Measurements from ENCODE around the gene MRPS17.

MRPS17 gene

DNA sequence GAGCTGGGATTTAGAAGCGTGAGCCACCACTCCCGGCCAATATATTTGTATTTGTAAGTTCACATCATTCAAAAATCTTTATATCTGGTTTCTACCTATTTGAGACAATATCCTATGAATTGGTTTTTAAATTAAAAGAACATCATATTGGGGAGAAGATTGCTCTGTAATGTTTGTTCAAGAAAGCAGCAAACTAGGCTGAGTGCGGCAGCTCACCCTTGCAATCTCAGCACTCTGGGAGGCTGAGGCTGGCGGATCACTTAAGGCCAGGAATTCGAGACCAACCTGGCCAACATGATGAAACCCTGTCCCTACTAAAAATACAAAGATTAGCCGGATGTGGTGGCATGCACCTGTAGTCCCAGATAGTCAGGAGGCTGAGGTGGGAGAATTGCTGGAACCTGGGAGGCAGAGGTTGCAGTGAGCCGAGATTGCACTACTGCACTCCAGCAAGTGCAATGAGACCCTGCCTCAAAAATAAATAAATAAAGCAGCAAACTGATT is 22.1 kb downstream of the MRPS17 start:
- no peak for DNase-seq

DNA sequence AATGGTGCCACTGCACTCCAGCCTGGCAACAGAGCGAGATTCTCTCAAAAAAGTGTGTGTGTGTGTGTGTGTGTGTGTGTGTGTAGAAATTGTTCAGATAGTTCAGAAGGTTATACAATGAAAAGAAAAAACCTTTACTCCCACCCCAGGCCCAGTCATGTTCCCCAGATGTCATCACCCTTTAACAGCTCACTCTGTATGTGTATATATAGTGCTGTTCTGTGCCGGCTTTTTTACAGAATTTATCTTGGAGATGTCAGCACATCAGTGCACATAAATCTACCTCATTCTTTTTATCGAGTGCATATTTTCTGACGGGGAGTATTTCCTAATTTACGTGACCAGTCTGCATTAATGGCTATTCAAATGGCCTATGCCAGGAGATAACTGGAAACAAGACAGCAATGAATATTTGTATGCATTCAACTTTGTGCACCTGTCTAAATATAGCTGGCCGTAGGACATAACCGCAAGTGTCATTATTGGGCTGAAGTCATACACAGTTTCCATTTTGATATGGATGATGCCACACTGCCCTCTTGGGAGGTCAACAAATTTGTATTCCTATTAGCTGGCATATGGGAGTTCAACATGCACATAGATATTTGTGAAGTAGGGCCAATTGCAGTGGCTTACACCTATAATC is 24.4 kb downstream of the MRPS17 start:
- DNase-seq, result peak; percentile 44

DNA sequence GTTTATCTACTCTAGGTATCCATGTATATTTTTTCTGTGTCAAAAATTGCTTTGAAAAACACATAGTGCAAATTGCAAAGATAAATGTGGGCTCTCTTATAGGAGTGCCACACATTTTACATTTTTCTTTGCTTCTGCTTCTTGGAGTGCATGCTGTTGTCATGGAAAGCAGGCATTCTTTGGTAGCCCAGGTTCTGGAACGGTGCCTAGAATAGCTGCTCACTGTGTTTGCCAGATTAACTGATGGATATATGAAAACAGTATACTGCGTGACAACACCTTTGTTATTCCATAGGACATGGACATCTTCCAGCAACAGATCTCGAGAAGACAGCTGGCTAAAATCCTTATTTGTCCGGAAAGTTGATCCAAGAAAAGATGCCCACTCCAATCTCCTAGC is 26.2 kb downstream of the MRPS17 start:
- DNase-seq, result peak; percentile 83

DNA sequence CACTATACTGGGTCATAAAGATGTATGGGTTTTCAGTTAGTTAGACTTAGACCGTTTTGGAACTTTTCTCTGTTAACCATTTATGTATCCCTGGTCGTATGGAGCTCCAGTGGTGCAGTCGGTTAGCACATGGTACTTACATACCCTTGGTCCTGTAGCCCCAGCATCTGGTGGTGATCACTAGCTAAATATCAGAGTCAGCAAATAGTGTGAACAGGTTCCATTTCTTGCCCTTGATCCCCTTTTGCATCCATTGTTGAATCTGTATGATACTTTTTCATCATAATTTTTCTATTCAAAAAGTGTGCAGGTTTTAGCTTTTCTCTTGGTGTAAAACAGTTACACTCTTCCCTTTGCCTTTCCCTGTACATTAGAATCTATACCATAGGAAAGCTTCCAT is 28.6 kb downstream of the MRPS17 start:
- DNase-seq, result no peak

DNA sequence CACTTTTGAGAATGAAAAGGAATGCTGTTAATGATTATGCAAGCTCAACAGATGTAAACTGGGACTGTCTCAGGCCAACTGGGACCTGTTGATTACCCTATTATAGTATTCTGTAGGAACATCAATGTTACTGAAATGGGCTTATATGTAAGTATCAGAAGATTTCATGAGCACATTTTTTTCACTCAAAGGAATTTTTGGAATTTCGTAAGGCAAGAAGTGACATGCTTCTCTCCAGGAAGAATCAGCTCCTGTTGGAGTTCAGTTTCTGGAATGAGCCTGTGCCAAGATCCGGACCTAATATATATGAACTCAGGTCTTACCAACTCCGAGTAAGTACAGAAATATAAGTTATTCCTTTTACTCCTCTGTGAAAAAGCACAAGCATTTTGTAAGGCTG is 31.9 kb downstream of the MRPS17 start:
- no peak for DNase-seq

DNA sequence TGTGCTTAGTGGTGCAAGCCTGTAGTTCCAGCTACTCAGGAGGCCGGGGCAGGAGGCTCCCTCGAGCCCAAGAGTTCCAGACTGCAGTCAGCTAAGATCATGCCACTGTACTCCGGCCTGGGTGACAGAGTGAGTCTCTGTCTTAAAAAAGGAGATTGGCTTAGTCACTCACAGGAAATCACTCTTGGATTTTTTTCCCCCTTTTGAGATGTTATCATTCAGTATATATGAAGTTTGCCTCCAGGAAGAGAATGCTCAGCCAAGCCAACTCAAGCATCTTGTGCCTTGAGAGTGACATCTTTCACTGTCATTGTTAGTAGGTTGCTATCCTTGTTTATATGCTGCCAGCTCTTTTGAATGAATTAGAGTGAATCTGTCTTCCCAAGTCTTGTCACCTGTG is 40.7 kb downstream of the MRPS17 start:
- no peak for DNase-seq

DNA sequence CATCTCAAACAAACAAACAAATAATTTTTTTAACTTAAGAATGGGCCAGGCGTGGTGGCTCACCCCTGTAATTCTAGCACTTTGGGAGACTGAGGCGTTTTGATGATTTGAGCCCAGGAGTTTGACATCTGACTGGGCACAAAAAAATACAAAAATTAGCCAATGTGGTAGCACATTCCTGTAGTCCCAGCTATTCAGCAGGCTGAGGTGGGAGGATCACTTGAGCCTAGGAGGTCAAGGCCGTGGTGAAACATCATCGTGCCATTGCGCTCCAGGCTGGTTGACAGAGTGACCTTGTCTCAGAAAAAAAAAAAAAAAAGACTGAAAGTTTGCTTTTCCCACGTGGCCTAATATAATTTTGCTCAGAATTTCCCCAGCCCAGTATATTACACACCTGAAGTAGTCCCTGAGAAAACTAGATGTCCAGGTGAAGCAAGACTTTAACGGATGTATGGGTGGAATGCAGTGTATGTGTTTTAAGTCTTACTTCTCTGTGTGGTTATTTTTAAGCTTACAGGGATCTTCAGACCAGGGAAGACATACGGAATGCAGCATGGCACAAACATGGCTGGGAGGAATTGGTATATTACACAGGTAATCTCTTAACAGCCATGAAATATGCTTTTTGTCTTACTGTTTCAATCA is 45.3 kb downstream of the MRPS17 start:
- no peak for DNase-seq

DNA sequence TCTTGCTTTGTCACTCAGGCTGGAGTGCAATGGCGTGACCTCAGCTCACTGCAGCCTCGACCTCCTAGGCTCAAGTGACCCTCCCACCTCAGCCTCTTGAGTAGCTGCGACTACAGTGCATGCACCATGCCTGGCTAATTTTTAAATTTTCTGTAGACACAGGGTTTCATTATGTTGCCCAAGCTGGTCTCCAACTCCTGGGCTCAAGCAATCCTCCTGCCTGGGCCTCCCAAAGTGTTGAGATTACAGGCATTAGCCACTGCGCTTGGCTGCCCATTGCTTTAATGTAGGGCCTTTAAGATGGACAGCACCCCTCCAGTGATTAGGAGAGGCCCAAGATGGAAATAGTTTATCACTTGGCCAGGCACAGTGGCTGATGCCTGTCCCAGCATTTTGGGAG is 52.1 kb downstream of the MRPS17 start:
- no peak for DNase-seq

Measured in NCI-H1092 treated with DMSO at 0.1 percent for 48 hours (cell line).